ENCODE measurements around the gene PKNOX2.

DNA sequence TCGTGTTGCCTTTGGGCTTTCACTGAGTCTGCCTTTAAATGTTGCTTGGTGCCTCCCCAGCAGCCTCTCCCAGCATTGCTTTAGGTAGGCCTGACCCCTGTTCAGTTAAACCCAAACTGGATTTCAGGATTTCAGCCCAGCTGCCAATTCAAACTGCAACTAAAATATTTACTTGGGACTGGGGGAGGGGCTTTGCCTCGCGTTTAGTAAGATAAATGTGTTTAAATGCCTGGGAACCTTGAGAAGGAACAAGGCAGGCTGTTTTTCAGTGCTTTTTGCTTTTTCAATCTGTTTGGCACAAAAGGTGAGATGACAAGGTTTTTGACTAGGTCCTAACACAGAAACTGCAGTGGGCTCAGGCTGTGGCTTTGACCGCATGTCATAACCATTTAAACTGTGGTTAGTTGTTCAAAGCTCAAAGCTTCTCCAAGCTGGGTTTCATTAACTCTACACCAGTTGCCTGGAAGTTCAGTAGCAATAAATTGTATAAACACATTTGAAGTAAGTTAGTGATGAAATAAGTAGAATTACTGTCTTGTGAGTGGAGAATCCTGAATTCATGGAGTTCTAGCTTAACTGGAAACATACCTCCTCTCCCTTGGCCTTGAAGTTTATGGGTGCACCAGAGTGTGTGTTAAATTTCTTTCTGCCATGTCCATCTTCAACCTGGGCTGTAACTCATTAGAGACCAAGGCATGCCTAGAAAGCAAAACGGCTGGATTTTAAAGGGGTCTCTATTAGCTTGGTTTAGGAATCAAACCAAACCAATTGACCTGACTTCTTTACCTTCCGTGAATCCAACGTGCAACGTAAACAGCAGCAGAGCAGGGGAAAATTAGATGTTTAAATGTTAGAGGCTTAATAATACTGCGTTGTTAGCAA is 3.6 kb downstream of the PKNOX2 start:
- TF ChIP-seq, protein P1, sequence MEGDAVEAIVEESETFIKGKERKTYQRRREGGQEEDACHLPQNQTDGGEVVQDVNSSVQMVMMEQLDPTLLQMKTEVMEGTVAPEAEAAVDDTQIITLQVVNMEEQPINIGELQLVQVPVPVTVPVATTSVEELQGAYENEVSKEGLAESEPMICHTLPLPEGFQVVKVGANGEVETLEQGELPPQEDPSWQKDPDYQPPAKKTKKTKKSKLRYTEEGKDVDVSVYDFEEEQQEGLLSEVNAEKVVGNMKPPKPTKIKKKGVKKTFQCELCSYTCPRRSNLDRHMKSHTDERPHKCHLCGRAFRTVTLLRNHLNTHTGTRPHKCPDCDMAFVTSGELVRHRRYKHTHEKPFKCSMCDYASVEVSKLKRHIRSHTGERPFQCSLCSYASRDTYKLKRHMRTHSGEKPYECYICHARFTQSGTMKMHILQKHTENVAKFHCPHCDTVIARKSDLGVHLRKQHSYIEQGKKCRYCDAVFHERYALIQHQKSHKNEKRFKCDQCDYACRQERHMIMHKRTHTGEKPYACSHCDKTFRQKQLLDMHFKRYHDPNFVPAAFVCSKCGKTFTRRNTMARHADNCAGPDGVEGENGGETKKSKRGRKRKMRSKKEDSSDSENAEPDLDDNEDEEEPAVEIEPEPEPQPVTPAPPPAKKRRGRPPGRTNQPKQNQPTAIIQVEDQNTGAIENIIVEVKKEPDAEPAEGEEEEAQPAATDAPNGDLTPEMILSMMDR (IDR thresholded peaks at IDR 0.05 in 2 of 3, conservative IDR thresholded peaks at IDR 0.05 in 1 of 3; ENCODE audit: control insufficient read depth in 2 of 3, extremely low read depth in 1 of 3, insufficient read depth in 1 of 3, low read depth in 3 of 3, low read length in 3 of 3): no peak
- TF ChIP-seq CREB1 (IDR thresholded peaks at IDR 0.05; ENCODE audit: low read depth) (no peak), ZNF274 (IDR thresholded peaks at IDR 0.05; ENCODE audit: insufficient read depth, insufficient read length) (no peak), TBL1XR1 (IDR thresholded peaks at IDR 0.05; ENCODE audit: low read depth, low read length) (no peak), HCFC1 (IDR thresholded peaks at IDR 0.05; ENCODE audit: low read length) (no peak), E2F8 (IDR thresholded peaks at IDR 0.05; ENCODE audit: low read depth, partially characterized antibody) (no peak), POLR2AphosphoS2 (IDR thresholded peaks at IDR 0.05; ENCODE audit: low read depth, low read length) (no peak), ZNF622 (IDR thresholded peaks at IDR 0.05) (no peak)

Measured in GM12878 (cell line).